Psoas muscle (tissue), 8 donors: Measurements from ENCODE around the gene SERPINB6. TPM values are rescaled to one million over a fixed set of nuclear protein-coding genes. Genes with fewer than 3 reads are reported as not detected.

Experiments used
- ATAC-seq, 4 donors: fragments of 200-7000 bp; cut with Tn5 transposase; one replicate each; pipeline ENCODE4 v1.9.1; 2020; ENCODE audit warnings: moderate library complexity in 3 of 4, mild to moderate bottlenecking in 2 of 4
- DNase-seq, 2 donors: peaks; one replicate each; pipeline ENCODE4 v3.0.0-alpha.2; 2020
- H3K27ac ChIP-seq: fragments of 200-600 bp; one replicate; pipeline ENCODE4 v1.8.0; 2022
- H3K27me3 ChIP-seq, 3 donors: fragments of 200-600 bp in 1 of 3; one replicate each; pipeline versions ENCODE4 v1.6.1 to v1.8.0; 2013 to 2022; ENCODE audit warnings: low read length in 2 of 3, mild to moderate bottlenecking in 2 of 3, moderate library complexity in 1 of 3; ENCODE audit not compliant: insufficient read depth in 3 of 3
- H3K36me3 ChIP-seq, 2 donors: fragments of 200-600 bp in 1 of 2; one replicate each; pipeline versions ENCODE4 v1.6.1 to v1.8.0; 2013 to 2022; ENCODE audit warnings: low read depth in 1 of 2, mild to moderate bottlenecking in 1 of 2, moderate library complexity in 1 of 2; ENCODE audit not compliant: insufficient read depth in 1 of 2
- H3K4me1 ChIP-seq: fragments of 200-600 bp; one replicate; pipeline ENCODE4 v1.8.0; 2022
- H3K4me3 ChIP-seq: fragments of 200-600 bp; one replicate; pipeline ENCODE4 v1.8.0; 2022; ENCODE audit warnings: mild to moderate bottlenecking
- H3K9me3 ChIP-seq: fragments of 200-600 bp; one replicate; pipeline ENCODE4 v1.8.0; 2022
- WGBS, 3 donors: extraction: QIAGEN DNeasy Blood & Tissue Kit; methylation state at CpG; one replicate each; pipeline versions ENCODE4 v1.1.6 to v1.1.7; 2013; 5-methylcytosine and 5-hydroxymethylcytosine counted together
- intact Hi-C, 2 donors: fragments of 100-400 bp; cut with DNase I; formaldehyde crosslinking; loops; one replicate each; pipeline versions ENCODE4 v1.11.0 to v1.14.2; 2022
- polyA plus RNA-seq, 3 donors: library from polyadenylated mRNA; stranded (reverse); fragments of 200-250 nt; gene quantifications; one replicate each; pipeline ENCODE4 v1.2.3, GENCODE V29; 2013
- total RNA-seq, 4 donors: library from RNA; stranded (reverse); fragmentation: NEBNext Ultra II Directional in 2 of 4; extraction: Animal tissue kit (Norgen Biotek cat#: 25700) in 2 of 4; gene quantifications; one replicate each; pipeline versions ENCODE4 v1.2.1 to v1.2.4, GENCODE V29; 2021 to 2023
- TF ChIP-seq, protein P1 (sequence below): fragments of 200-600 bp; IDR thresholded peaks from one replicate; pipeline ENCODE4 v1.8.0; 2022; ENCODE audit warnings: antibody characterized with exemption
- donor health status: healthy with polysubstance abuse.
- donor health status: DM: no; HTN: no; CAD: no; lungs with moderate emphysema.
- donor health status: Bipolar disorder and iron deficiency.
- donor health status: healthy.
- donor health status: DM: yes; HTN: yes; CAD: no.
- donor health status: DM: no; HTN: no; CAD: no.
- donor health status: DM: no; HTN: no; CAD: no.
- donor health status: DM: yes; HTN: yes; CAD: no.

The SERPINB6 gene
- total and polyA plus RNA-seq, 7 donors, result 92.3 to 239 (median 165) TPM

- Histone ChIP-seq H3K27me3 (no peaks in the 10 kb centered on the region), H3K9me3 (no peaks in the 10 kb centered on the region), H3K4me3 (no peak overlapping the region), H3K4me1 (peaks cover 16% of the 10 kb centered on the region), H3K36me3 (no peaks in the 10 kb centered on the region), H3K27ac (no peak overlapping the region)
- no peak for DNase-seq
- no peak for ATAC-seq
- TF ChIP-seq, protein P1, sequence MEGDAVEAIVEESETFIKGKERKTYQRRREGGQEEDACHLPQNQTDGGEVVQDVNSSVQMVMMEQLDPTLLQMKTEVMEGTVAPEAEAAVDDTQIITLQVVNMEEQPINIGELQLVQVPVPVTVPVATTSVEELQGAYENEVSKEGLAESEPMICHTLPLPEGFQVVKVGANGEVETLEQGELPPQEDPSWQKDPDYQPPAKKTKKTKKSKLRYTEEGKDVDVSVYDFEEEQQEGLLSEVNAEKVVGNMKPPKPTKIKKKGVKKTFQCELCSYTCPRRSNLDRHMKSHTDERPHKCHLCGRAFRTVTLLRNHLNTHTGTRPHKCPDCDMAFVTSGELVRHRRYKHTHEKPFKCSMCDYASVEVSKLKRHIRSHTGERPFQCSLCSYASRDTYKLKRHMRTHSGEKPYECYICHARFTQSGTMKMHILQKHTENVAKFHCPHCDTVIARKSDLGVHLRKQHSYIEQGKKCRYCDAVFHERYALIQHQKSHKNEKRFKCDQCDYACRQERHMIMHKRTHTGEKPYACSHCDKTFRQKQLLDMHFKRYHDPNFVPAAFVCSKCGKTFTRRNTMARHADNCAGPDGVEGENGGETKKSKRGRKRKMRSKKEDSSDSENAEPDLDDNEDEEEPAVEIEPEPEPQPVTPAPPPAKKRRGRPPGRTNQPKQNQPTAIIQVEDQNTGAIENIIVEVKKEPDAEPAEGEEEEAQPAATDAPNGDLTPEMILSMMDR, result no peak
- WGBS, 3 donors, result 26 to 31% (median 28%) methylated on average over 4 of the region's 4 CpGs
- intact Hi-C loops, result loop anchor here in 1 of 2 donors (5.0 kb wide), 2 partner anchors 144 to 194 kb away; partner anchors contain the start of gene SERPINB1
Measured at GRCh38 chr6:2986722-2987221, 15.4 kb upstream of the SERPINB6 start.

DNA sequence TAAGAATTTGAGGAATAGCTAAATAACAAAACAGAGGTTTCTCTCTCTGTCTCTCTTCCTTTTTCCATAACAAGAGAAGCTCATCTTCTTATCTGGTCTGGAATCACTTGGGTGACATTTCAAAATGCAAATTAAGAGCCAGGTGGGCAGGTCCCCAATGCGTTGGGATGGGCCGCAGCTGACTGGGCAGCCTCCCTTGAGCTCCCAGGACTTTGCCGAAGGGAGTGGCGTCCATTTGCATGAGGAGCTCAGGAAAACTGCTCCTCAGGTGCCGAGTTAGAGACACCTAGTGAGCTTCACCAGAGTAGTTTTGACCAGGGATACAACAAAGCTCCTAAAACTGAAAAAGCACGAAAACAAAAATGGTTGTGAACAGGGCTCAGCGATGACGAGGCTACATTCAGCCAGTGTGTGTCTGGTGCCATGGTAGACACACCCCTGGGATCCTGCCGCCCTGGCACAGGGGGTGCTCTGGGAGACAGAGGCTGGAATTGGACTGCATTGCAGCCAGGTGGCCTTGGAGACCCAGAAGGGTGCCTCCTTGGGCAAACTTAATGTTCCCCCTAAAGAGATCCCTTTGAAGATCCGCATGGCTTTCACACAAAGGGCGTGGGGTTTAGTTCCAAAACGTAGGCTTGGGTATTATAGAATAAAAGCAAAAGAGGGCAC, 13.5 kb upstream of the SERPINB6 start:
- H3K4me3 ChIP-seq, result no peak overlapping the region
- intact Hi-C loops, result loop anchor here in 1 of 2 donors (5.0 kb wide), 2 partner anchors 143 to 193 kb away; partner anchors contain the start of gene SERPINB1
- H3K27ac ChIP-seq, result no peak overlapping the region
- H3K36me3 ChIP-seq, result no peaks in the 10 kb centered on the region
- 93 to 96% (median 93%) methylated on average over 12 of the region's 12 CpGs for WGBS, 3 donors
- DNase-seq (no peak), ATAC-seq (no peak)
- no peaks in the 10 kb centered on the region for H3K9me3 ChIP-seq
- H3K4me1 ChIP-seq, result peaks cover 26% of the 10 kb centered on the region
- TF ChIP-seq, protein P1, result no peak
- no peaks in the 10 kb centered on the region for H3K27me3 ChIP-seq

- Histone ChIP-seq H3K36me3 (no peaks in the 10 kb centered on the region), H3K4me3 (no peak overlapping the region), H3K4me1 (peaks cover 19% of the 10 kb centered on the region), H3K27me3 (no peaks in the 10 kb centered on the region), H3K27ac (peak overlapping the region; percentile 69), H3K9me3 (no peaks in the 10 kb centered on the region)
- ATAC-seq (no peak), DNase-seq (no peak)
- intact Hi-C loops, result no loop called here
- TF ChIP-seq, protein P1, result no peak
- WGBS, 3 donors, result 78 to 84% (median 83%) methylated on average over 4 of the region's 4 CpGs
Measured at GRCh38 chr6:2982426-2983117, 11.2 kb upstream of the SERPINB6 start.

DNA sequence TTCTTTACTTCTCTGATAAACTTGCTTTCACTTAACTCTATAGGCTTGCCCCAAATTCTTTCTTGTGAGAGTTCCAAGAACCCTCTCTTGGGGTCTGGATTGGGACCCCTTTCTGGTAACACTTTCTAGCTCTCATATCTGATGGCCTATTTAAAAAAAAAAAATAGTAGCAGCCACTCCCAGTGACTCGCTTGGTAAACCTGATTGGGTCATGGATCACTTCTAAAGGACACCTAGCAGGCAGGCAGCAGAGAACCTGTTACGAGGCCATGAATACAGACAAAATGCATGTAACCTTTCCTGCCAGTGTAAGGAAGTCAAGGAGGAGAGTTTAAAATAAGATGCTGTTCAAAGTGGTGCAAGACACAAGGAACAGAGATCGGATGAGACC, 9.1 kb upstream of the SERPINB6 start:
- peak overlapping the region; percentile 69 for H3K27ac ChIP-seq
- WGBS, 3 donors, result 97 to 99% (median 98%) methylated on average over 3 of the region's 3 CpGs

More for the DNA sequence above, 9.1 kb upstream of the SERPINB6 start:
- no peak for DNase-seq
- Histone ChIP-seq H3K27me3 (no peaks in the 10 kb centered on the region), H3K36me3 (no peaks in the 10 kb centered on the region), H3K4me3 (no peak overlapping the region), H3K4me1 (peaks cover 17% of the 10 kb centered on the region), H3K9me3 (no peaks in the 10 kb centered on the region)
- ATAC-seq, result no peak
- intact Hi-C loops, result no loop called here
- TF ChIP-seq, protein P1, result no peak
